Duodenal mucosa (tissue), 2 donors: ENCODE results near the gene MTAP.

Experiments
- H3K27ac ChIP-seq: one replicate; pipeline ENCODE4 v1.7.0; 2013; ENCODE audit warnings: low read depth, low read length
- H3K27me3 ChIP-seq, 2 donors: one replicate each; pipeline ENCODE4 v1.7.0; 2013; ENCODE audit warnings: low read length in 2 of 2, control low read depth in 1 of 2; ENCODE audit not compliant: insufficient read depth in 2 of 2, control insufficient read depth in 1 of 2
- H3K36me3 ChIP-seq, 2 donors: one replicate each; pipeline ENCODE4 v1.7.0; 2013; ENCODE audit warnings: low read length in 2 of 2, control low read depth in 1 of 2; ENCODE audit not compliant: insufficient read depth in 2 of 2, control insufficient read depth in 1 of 2
- H3K4me1 ChIP-seq, 2 donors: one replicate each; pipeline ENCODE4 v1.7.0; 2013; ENCODE audit warnings: low read length in 2 of 2, control low read depth in 1 of 2; ENCODE audit not compliant: insufficient read depth in 2 of 2, control insufficient read depth in 1 of 2
- H3K4me3 ChIP-seq, 2 donors: one replicate each; pipeline ENCODE4 v1.7.0; 2013; ENCODE audit warnings: low read length in 2 of 2, low read depth in 1 of 2
- H3K9ac ChIP-seq, 2 donors: one replicate each; pipeline ENCODE4 v1.7.0; 2013; ENCODE audit warnings: low read length in 2 of 2, low read depth in 1 of 2
- H3K9me3 ChIP-seq, 2 donors: one replicate each; pipeline ENCODE4 v1.7.0; 2013; ENCODE audit warnings: low read length in 2 of 2, control low read depth in 1 of 2; ENCODE audit not compliant: control insufficient read depth in 1 of 2

Gene MTAP

GRCh38 chr9:21778304-21778703 lies 24.1 kb upstream of the MTAP start:
- H3K9me3 ChIP-seq: no peaks in the 10 kb centered on the region
- H3K27ac ChIP-seq: no peak overlapping the region
- peaks cover 0 to 3% of the 10 kb centered on the region in 2 donors for H3K4me1 ChIP-seq
- no peaks in the 10 kb centered on the region for H3K27me3 ChIP-seq
- H3K4me3 ChIP-seq: no peak overlapping the region
- H3K36me3 ChIP-seq: no peaks in the 10 kb centered on the region
- H3K9ac ChIP-seq: no peak overlapping the region

- Histone ChIP-seq H3K36me3 (no peaks in the 10 kb centered on the region), H3K4me3 (no peak overlapping the region), H3K27ac (no peak overlapping the region), H3K27me3 (no peaks in the 10 kb centered on the region), H3K9ac (no peak overlapping the region), H3K4me1 (peaks cover 0 to 3% of the 10 kb centered on the region in 2 donors), H3K9me3 (no peaks in the 10 kb centered on the region)
Measured at GRCh38 chr9:21779397-21779796, 23.0 kb upstream of the MTAP start.

DNA sequence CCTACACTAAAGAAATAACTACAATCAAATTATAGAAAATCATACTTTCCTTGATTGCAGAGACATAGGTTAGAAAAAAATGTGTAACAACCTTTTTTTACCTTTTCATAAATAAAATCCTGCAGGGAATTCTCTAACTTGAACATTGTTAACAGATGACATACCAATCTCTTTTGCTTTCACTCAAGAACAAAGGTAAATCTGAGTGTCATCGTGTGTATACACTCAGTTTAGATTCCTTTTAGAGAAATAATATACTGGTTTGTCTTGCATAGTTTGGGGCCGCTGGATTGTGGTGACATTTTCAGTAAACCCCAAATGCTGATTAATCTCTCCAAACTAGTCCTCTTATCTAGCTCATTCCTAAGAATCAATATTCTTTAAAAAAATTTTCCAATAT lies 20.8 kb upstream of the MTAP start:
- no peaks in the 10 kb centered on the region for H3K36me3 ChIP-seq
- no peak overlapping the region for H3K27ac ChIP-seq
- H3K9me3 ChIP-seq: no peaks in the 10 kb centered on the region
- H3K27me3 ChIP-seq: no peaks in the 10 kb centered on the region
- no peak overlapping the region for H3K4me3 ChIP-seq
- H3K4me1 ChIP-seq: peaks cover 0 to 3% of the 10 kb centered on the region in 2 donors
- no peak overlapping the region for H3K9ac ChIP-seq

DNA sequence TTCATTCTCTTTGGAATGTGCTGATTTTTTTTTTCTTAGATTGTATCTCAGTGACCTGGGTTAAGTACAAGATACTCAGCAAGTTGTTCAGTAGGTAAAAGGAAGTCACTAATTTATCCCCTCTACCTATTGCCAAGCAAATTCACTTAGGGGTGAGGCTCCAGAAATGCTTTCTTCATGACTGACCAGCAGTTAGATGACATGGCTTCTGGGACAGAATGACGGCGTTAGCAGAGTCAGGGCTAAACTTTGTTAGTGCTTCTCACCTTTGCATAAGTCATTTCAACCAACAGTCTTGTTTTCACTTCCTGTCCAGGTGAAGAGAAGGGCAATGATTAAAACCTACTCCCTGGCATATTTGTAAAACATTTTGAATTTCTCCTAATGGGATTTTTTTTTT lies 20.2 kb upstream of the MTAP start:
- no peak overlapping the region for H3K27ac ChIP-seq
- H3K4me3 ChIP-seq: no peak overlapping the region
- no peak overlapping the region for H3K9ac ChIP-seq
- H3K36me3 ChIP-seq: no peaks in the 10 kb centered on the region
- no peaks in the 10 kb centered on the region for H3K9me3 ChIP-seq
- no peaks in the 10 kb centered on the region for H3K27me3 ChIP-seq
- peaks cover 0 to 3% of the 10 kb centered on the region in 2 donors for H3K4me1 ChIP-seq

GRCh38 chr9:21788752-21789151 lies 13.7 kb upstream of the MTAP start:
- peaks cover 0 to 6% of the 10 kb centered on the region in 2 donors for H3K27me3 ChIP-seq
- H3K9me3 ChIP-seq: no peaks in the 10 kb centered on the region
- no peaks in the 10 kb centered on the region for H3K36me3 ChIP-seq
- H3K27ac ChIP-seq: no peak overlapping the region
- peaks cover 0 to 8% of the 10 kb centered on the region in 2 donors for H3K4me1 ChIP-seq
- H3K9ac ChIP-seq: no peak overlapping the region
- peak overlapping the region in 1 of 2 donors; percentile 23 for H3K4me3 ChIP-seq

GRCh38 chr9:21789541-21790037 lies 12.8 kb upstream of the MTAP start:
- Histone ChIP-seq H3K27ac (no peak overlapping the region), H3K27me3 (peaks cover 0 to 11% of the 10 kb centered on the region in 2 donors), H3K36me3 (no peaks in the 10 kb centered on the region), H3K4me1 (peaks cover 0 to 8% of the 10 kb centered on the region in 2 donors), H3K4me3 (peak overlapping the region in 1 of 2 donors; percentile 29), H3K9me3 (no peaks in the 10 kb centered on the region), H3K9ac (no peak overlapping the region)

DNA sequence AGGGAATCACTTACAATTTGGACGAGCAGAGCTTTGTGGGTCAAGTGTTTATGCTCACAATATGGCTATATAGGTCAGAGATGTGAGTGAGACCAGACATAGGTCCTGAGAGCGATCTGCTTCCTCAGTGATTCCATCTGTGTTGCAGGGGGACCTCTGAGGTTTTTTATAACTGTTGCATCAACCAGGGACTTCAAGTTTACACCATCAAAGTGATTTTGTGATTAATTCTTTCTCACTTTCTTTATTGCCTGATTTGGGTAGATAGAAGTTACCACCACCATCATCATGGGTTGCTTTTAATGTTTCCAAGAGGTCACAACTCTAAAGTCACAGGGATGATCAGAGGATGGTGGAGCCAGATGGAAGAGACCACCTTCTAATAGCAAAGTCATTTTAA lies 7.0 kb upstream of the MTAP start:
- Histone ChIP-seq H3K4me1 (no peaks in the 10 kb centered on the region), H3K9ac (no peak overlapping the region)

DNA sequence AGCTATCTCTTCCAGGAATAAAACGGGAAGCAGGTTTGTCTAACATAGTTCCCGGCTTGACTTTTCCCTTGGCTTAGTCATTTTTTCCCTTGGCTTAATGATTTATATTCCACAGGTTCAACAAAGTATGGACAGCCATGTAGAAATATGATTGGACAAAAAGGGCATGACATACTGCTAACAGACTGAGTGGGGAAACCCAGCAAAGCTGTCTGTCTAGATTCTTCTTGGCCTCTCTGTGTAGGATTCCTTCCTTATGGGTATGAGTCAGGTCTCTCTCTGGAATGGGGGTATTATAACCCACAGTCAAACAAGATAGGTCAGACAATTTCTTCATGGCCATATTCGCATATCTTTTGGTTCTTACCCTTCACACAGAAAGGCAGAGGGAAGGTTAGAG lies 5.7 kb upstream of the MTAP start:
- H3K36me3 ChIP-seq: no peaks in the 10 kb centered on the region
- H3K4me1 ChIP-seq: peaks cover 5% of the 10 kb centered on the region in 2 donors
- H3K27me3 ChIP-seq: peaks cover 0 to 16% of the 10 kb centered on the region in 2 donors
- no peak overlapping the region for H3K4me3 ChIP-seq
- no peaks in the 10 kb centered on the region for H3K9me3 ChIP-seq
- H3K27ac ChIP-seq: no peak overlapping the region
- H3K9ac ChIP-seq: no peak overlapping the region

More for the DNA sequence above, 7.0 kb upstream of the MTAP start:
- H3K4me3 ChIP-seq: no peak overlapping the region
- peaks cover 0 to 16% of the 10 kb centered on the region in 2 donors for H3K27me3 ChIP-seq
- no peaks in the 10 kb centered on the region for H3K9me3 ChIP-seq
- no peak overlapping the region for H3K27ac ChIP-seq
- no peaks in the 10 kb centered on the region for H3K36me3 ChIP-seq

GRCh38 chr9:21800931-21801682 lies 1.3 kb upstream of the MTAP start:
- Histone ChIP-seq H3K27me3 (no peaks in the 10 kb centered on the region), H3K9me3 (no peaks in the 10 kb centered on the region), H3K4me1 (peaks cover 24 to 27% of the 10 kb centered on the region in 2 donors), H3K9ac (peak overlapping the region; percentile 80 to 85), H3K27ac (no peak overlapping the region), H3K36me3 (peaks cover 0 to 4% of the 10 kb centered on the region in 2 donors), H3K4me3 (peak overlapping the region; percentile 90 to 92)

- H3K9me3 ChIP-seq: no peaks in the 10 kb centered on the region
- H3K36me3 ChIP-seq: peaks cover 0 to 4% of the 10 kb centered on the region in 2 donors
- peak overlapping the region; percentile 90 to 92 for H3K4me3 ChIP-seq
- peak overlapping the region; percentile 72 for H3K27ac ChIP-seq
- H3K27me3 ChIP-seq: no peaks in the 10 kb centered on the region
- peaks cover 24 to 27% of the 10 kb centered on the region in 2 donors for H3K4me1 ChIP-seq
- H3K9ac ChIP-seq: peak overlapping the region; percentile 80 to 85
Measured at GRCh38 chr9:21801683-21802417, 586 bp upstream of the MTAP start.
